Muscle layer of duodenum (tissue), 2 donors: Measurements from ENCODE around the gene UCK1.

Experiments
- H3K27ac ChIP-seq: one replicate; pipeline ENCODE4 v1.7.0; 2013; ENCODE audit warnings: mild to moderate bottlenecking, low read length
- H3K27me3 ChIP-seq: one replicate; pipeline ENCODE4 v1.7.0; 2013; ENCODE audit warnings: low read depth, mild to moderate bottlenecking, control low read depth, low read length
- H3K36me3 ChIP-seq, 2 donors: one replicate each; pipeline ENCODE4 v1.7.0; 2013; ENCODE audit warnings: low read length in 2 of 2, control low read depth in 1 of 2, mild to moderate bottlenecking in 1 of 2; ENCODE audit not compliant: insufficient read depth in 2 of 2, control insufficient read depth in 1 of 2
- H3K4me1 ChIP-seq, 2 donors: one replicate each; pipeline ENCODE4 v1.7.0; 2013; ENCODE audit warnings: low read length in 2 of 2, mild to moderate bottlenecking in 2 of 2, control low read depth in 1 of 2, moderate library complexity in 1 of 2; ENCODE audit not compliant: insufficient read depth in 2 of 2, control insufficient read depth in 1 of 2
- H3K4me3 ChIP-seq, 2 donors: one replicate each; pipeline ENCODE4 v1.7.0; 2013; ENCODE audit warnings: low read length in 2 of 2, low read depth in 1 of 2, mild to moderate bottlenecking in 1 of 2
- H3K9me3 ChIP-seq, 2 donors: one replicate each; pipeline ENCODE4 v1.7.0; 2013; ENCODE audit warnings: low read length in 2 of 2, control low read depth in 1 of 2, mild to moderate bottlenecking in 1 of 2; ENCODE audit not compliant: control insufficient read depth in 1 of 2
- donor health status: healthy.

Gene UCK1

DNA sequence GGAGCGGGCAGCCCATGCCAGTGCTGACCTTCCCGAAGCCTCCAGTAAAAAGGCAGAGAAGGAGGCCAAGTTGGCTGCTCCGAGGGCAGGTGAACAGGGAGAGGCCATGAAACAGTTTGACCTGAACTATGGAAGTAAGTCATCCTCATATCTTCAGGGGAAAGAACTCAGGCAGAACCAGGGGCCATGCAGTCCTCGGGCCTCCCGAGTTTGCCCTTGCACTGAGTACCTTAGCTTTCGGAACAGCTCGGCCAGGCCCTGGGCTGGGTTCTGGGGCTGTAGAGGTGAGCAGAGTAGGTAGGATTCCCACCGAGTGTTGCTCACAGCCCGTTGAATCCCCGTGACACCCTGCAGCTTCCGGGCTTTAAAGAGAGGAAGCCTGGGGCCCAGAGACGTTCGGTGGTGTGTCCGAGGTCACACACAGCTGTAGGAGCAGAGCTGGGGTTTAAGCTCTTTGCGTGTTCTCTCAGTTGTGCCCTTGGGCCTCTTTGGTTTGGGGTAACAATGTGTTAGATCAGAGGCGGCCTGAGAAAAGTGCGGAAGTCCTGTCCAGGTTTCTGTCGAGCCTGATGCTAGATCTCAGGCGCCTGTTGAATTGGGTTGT, 53.1 kb downstream of the UCK1 start:
- Histone ChIP-seq H3K4me3 (no peak overlapping the region), H3K36me3 (peaks cover 70 to 96% of the 10 kb centered on the region in 2 donors), H3K27ac (no peak overlapping the region), H3K9me3 (no peaks in the 10 kb centered on the region), H3K4me1 (no peaks in the 10 kb centered on the region), H3K27me3 (no peaks in the 10 kb centered on the region)

DNA sequence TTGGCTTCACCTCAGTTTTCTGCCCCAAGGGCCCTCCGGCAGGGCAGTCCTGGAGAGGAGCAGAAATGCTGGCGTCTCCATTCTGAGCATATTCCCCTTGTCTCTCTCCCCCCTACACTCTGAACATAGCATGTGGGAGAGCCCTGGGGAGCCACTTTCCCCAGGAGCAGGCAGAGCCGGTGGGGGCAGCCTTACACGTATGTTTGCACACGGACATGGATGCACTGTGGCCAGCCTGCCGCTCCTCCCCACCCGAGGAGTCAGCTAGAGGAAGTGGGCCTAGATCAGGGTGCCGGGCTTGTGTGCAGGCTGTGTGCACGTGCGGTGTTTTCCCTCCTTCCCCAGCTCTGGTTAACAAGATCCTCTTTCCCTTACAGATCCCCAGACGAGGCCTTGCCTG, 53.7 kb downstream of the UCK1 start:
- peaks cover 67 to 95% of the 10 kb centered on the region in 2 donors for H3K36me3 ChIP-seq
- no peak overlapping the region for H3K27ac ChIP-seq
- H3K4me1 ChIP-seq = no peaks in the 10 kb centered on the region

DNA sequence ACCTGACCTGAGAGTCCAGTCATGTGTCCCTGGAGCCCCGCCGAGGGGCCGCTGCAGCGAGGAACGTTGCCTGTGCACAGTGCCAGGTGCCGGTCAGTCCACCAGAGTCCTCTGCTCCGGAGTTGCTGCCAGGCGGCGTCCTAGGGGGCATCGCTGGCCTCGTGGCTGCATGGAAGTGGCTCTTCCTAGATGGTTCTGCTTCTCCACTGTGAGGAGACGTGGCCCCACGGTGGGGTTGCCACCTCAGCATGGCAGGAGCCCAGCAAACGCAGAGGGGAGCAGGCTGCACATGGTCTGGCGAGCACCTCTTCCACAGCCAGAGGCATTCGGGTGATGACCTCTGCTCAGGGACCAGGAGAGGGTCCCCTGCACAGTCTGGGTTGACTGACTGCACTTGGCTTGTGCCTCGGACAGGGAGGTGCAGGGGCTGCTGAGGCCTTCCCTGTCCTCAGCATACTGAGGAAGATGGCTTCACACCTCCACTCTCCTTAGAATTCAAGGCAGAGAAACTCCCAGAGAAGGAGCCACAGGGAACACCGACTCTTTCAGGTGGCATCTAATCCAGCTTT, 54.2 kb downstream of the UCK1 start:
- Histone ChIP-seq H3K36me3 (peaks cover 62 to 94% of the 10 kb centered on the region in 2 donors), H3K27ac (no peak overlapping the region)

More for the DNA sequence above, 53.7 kb downstream of the UCK1 start:
- H3K4me3 ChIP-seq = no peak overlapping the region
- no peaks in the 10 kb centered on the region for H3K9me3 ChIP-seq
- no peaks in the 10 kb centered on the region for H3K27me3 ChIP-seq

DNA sequence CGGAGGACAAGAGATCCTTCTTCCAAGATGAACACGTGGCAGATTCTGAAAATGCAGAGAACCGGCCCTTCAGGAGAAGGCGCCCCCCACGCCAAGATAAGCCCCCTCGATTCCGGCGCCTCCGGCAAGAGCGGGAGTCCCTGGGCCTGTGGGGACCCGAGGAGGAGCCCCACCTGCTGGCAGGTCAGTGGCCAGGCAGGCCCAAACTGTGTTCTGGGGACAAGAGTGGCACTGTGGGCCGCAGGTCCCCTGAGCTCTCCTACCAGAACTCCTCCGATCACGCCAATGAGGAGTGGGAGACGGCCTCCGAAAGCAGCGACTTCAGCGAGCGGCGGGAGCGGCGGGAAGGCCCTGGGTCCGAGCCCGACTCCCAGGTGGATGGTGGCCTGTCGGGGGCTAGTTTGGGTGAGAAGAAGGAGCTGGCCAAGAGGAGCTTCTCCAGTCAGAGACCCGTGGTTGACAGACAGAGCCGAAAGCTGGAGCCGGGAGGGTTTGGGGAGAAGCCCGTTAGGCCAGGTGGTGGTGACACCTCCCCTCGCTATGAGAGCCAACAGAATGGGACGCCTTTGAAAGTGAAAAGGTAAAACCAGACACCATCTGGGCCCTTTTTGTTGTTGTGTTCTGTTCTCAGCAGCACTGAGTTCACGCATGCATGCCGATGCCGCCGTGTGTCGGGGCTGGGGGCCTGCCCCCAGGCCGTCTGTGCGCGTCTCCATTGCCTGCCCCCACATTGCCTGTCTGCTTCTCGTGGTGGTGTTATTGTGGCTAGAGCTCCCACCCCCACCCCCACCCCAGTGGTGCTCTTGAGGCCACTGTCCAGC, 54.9 kb downstream of the UCK1 start:
- H3K27ac ChIP-seq = no peak overlapping the region
- no peak overlapping the region for H3K4me3 ChIP-seq
- H3K27me3 ChIP-seq = no peaks in the 10 kb centered on the region
- no peaks in the 10 kb centered on the region for H3K4me1 ChIP-seq
- H3K9me3 ChIP-seq = no peaks in the 10 kb centered on the region
- H3K36me3 ChIP-seq = peaks cover 67 to 96% of the 10 kb centered on the region in 2 donors

More for the DNA sequence above, 54.2 kb downstream of the UCK1 start:
- Histone ChIP-seq H3K27me3 (no peaks in the 10 kb centered on the region), H3K9me3 (no peaks in the 10 kb centered on the region), H3K4me1 (no peaks in the 10 kb centered on the region), H3K4me3 (no peak overlapping the region)

DNA sequence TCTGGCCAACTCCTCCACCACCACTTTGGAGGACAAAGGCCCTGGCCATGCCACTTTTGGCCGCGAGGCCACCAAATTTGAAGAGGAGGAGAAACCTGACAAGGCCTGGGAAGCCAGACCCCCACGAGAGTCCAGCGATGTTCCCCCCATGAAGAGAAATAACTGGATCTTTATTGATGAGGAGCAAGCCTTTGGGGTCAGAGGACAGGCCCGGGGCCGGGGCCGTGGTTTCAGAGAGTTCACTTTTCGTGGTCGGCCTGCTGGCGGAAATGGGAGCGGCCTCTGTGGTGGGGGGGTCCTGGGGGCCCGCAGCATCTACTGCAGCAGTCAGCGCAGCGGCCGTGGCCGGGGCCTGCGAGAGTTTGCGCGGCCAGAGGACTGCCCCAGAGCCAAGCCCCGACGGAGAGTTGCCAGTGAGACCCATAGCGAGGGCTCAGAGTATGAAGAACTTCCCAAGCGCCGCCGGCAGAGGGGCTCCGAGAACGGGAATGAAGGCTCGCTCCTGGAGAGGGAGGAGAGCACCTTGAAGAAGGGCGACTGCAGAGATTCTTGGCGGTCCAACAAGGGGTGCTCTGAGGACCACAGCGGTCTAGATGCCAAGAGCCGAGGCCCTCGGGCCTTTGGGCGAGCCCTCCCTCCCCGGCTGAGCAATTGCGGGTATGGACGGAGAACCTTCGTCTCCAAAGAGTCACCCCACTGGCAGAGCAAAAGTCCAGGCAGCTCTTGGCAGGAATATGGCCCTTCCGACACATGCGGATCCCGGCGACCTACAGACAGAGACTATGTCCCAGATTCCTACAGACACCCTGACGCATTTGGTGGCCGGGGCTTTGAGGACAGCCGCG, 55.7 kb downstream of the UCK1 start:
- Histone ChIP-seq H3K4me1 (no peaks in the 10 kb centered on the region), H3K4me3 (no peak overlapping the region), H3K27ac (no peak overlapping the region), H3K27me3 (no peaks in the 10 kb centered on the region), H3K36me3 (peaks cover 71 to 98% of the 10 kb centered on the region in 2 donors), H3K9me3 (no peaks in the 10 kb centered on the region)

DNA sequence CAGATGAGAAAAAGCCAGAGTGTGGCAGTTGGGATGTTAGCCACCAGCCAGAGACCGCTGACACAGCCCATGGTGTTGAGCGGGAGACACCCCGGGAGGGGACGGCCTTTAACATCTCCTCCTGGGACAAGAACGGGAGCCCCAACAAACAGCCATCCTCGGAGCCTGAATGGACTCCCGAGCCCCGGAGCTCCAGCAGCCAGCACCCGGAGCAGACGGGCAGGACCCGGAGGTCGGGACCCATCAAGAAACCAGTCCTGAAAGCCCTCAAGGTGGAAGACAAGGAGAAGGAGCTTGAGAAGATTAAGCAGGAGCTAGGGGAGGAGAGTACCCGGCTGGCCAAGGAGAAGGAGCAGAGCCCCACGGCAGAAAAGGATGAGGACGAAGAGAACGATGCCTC, 56.4 kb downstream of the UCK1 start:
- H3K27ac ChIP-seq = no peak overlapping the region
- no peaks in the 10 kb centered on the region for H3K9me3 ChIP-seq
- H3K36me3 ChIP-seq = peaks cover 72 to 99% of the 10 kb centered on the region in 2 donors

DNA sequence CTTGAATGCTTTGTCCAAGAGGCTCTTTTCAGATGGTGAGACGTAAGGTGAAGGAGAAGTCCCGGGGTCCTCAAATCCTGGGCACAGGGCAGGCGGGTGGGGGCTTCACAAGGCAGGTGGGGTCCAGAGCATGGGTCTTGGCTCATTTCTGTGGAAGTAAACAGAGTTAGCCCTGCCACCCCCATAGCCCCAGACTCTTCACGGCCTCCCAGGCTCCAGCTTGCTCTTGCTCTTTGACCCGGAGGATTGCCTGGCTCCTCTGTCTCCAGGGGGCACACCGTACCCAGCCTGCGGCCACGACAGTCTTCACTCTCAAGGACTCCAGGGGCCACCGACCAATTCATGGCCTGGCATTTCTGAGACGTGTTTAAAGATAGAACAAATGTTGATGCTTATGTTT, 57.2 kb downstream of the UCK1 start:
- no peaks in the 10 kb centered on the region for H3K4me1 ChIP-seq
- peaks cover 70 to 96% of the 10 kb centered on the region in 2 donors for H3K36me3 ChIP-seq
- no peak overlapping the region for H3K4me3 ChIP-seq
- H3K27me3 ChIP-seq = no peaks in the 10 kb centered on the region
- no peaks in the 10 kb centered on the region for H3K9me3 ChIP-seq
- H3K27ac ChIP-seq = no peak overlapping the region

More for the DNA sequence above, 56.4 kb downstream of the UCK1 start:
- Histone ChIP-seq H3K4me1 (no peaks in the 10 kb centered on the region), H3K27me3 (no peaks in the 10 kb centered on the region), H3K4me3 (no peak overlapping the region)
